Heart left ventricle (tissue), 16 donors: ENCODE measurements around the gene SFXN4. TPM values are rescaled to one million over a fixed set of nuclear protein-coding genes. Genes with fewer than 3 reads are reported as not detected.
"Not testable (repeated sequence)": the region's sequence is repeated elsewhere in the genome, so short reads cannot be mapped to it uniquely, and the experiment has no call there.

ENCODE experiments used
- ATAC-seq, 4 donors: fragments of 200-7000 bp; cut with Tn5 transposase; one replicate each; pipeline ENCODE4 v1.9.1; 2020 to 2022; ENCODE audit warnings: moderate library complexity in 4 of 4, mild to moderate bottlenecking in 3 of 4, moderate number of reproducible peaks in 1 of 4
- DNase-seq, 5 donors: peaks; one replicate each; pipeline ENCODE4 v3.0.0-alpha.2; 2020
- H3K27ac ChIP-seq, 12 donors: fragments of 200-600 bp; sonication (generic) in 4 of 12; one replicate each; pipeline versions ENCODE4 v1.5.0 to v1.8.0; 2016 to 2022; ENCODE audit warnings: mild to moderate bottlenecking in 2 of 12
- H3K27me3 ChIP-seq, 9 donors: fragments of 200-600 bp; sonication (generic) in 2 of 9; one replicate each; pipeline versions ENCODE4 v1.5.1 to v1.8.0; 2016 to 2022; ENCODE audit warnings: mild to moderate bottlenecking in 3 of 9
- H3K36me3 ChIP-seq, 9 donors: fragments of 200-600 bp; sonication (generic) in 2 of 9; one replicate each; pipeline versions ENCODE4 v1.5.0 to v1.8.0; 2018 to 2022; ENCODE audit warnings: mild to moderate bottlenecking in 2 of 9
- H3K4me1 ChIP-seq, 12 donors: fragments of 200-600 bp; sonication (generic) in 4 of 12; one replicate each; pipeline versions ENCODE4 v1.5.0 to v1.8.0; 2016 to 2022; ENCODE audit warnings: mild to moderate bottlenecking in 3 of 12
- H3K4me3 ChIP-seq, 12 donors: fragments of 200-600 bp; sonication (generic) in 4 of 12; one replicate each; pipeline versions ENCODE4 v1.5.0 to v1.8.0; 2017 to 2022; ENCODE audit warnings: mild to moderate bottlenecking in 9 of 12, moderate library complexity in 4 of 12
- H3K9me3 ChIP-seq, 12 donors: fragments of 200-600 bp; sonication (generic) in 4 of 12; one replicate each; pipeline versions ENCODE4 v1.5.0 to v1.8.0; 2016 to 2022; ENCODE audit warnings: mild to moderate bottlenecking in 1 of 12
- POLR2A ChIP-seq, 2 donors: fragments of 450-650 bp; IDR thresholded peaks; one replicate each; pipeline ENCODE4 v1.6.1; 2017; ENCODE audit warnings: antibody characterized with exemption in 2 of 2, mild to moderate bottlenecking in 2 of 2, moderate library complexity in 2 of 2
- WGBS, 4 donors: extraction: QIAGEN DNeasy Blood & Tissue Kit in 2 of 4; methylation state at CpG; one replicate each; pipeline versions ENCODE4 v1.1.5 to v1.1.7; 2013 to 2018; 5-methylcytosine and 5-hydroxymethylcytosine counted together
- intact Hi-C, 10 donors: fragments of 100-400 bp; cut with DNase I; formaldehyde crosslinking; loops; one replicate each; pipeline versions ENCODE4 v1.11.1 to v1.14.2; 2022
- polyA plus RNA-seq, 2 donors: library from polyadenylated mRNA; stranded (reverse); fragments of 200-250 nt; gene quantifications; one replicate each; pipeline ENCODE4 v1.2.3, GENCODE V29; 2013
- total RNA-seq, 9 donors: library from RNA; depleted of rRNA in 2 of 9; stranded (reverse); fragments of >200 nt in 2 of 9; fragmentation: NEBNext Ultra II Directional in 3 of 9; extraction: Animal tissue kit (Norgen Biotek cat#: 25700) in 3 of 9; gene quantifications; one replicate each; pipeline versions ENCODE4 v1.1.0 to v1.2.4, GENCODE V29; 2016 to 2023
- TF ChIP-seq, protein P1 (sequence below), 12 donors: fragments of 200-600 bp; sonication (generic) in 4 of 12; IDR thresholded peaks; one replicate each; pipeline versions ENCODE4 v1.5.0 to v1.8.0; 2018 to 2022; ENCODE audit warnings: antibody characterized with exemption in 12 of 12, mild to moderate bottlenecking in 5 of 12
- donor health status: ischemic (EF 13 %, LVEDD 7.1; RV severe dilation, severe dysfunction).
- donor health status: healthy with polysubstance abuse.
- donor health status: DM: no; HTN: yes; CAD: no.
- donor health status: DM: no; HTN: no; CAD: no.
- donor health status: ischemic (EF 25% LVEDD 6.9; RV normal size, moderate dysfunction).
- donor health status: ischemic (EF 25% LVEDD 5.7; RV mildly dilated, moderate dysfunction).
- donor health status: healthy.
- donor health status: DM: yes; HTN: yes; CAD: no.
- donor health status: ischemic (EF 35%, LVEDD 5.7; RV mildly dilated, moderate dysfunction).
- donor health status: nonischemic (EF 11% LVEDD 7.7; RV severe dilation, severe dysfunction).
- donor health status: DM: yes; HTN: yes; CAD: no.
- donor health status: PGD.
- donor health status: ischemic (EF 29% LVEDD 5.4; RV normal size, mild dysfunction).
- donor health status: nonischemic (EF 23%, LVEDD 6.1; RV moderate dilation, normal function).

Gene SFXN4
- total and polyA plus RNA-seq, 11 donors = 33.2 to 68.5 (median 42.8) TPM

DNA sequence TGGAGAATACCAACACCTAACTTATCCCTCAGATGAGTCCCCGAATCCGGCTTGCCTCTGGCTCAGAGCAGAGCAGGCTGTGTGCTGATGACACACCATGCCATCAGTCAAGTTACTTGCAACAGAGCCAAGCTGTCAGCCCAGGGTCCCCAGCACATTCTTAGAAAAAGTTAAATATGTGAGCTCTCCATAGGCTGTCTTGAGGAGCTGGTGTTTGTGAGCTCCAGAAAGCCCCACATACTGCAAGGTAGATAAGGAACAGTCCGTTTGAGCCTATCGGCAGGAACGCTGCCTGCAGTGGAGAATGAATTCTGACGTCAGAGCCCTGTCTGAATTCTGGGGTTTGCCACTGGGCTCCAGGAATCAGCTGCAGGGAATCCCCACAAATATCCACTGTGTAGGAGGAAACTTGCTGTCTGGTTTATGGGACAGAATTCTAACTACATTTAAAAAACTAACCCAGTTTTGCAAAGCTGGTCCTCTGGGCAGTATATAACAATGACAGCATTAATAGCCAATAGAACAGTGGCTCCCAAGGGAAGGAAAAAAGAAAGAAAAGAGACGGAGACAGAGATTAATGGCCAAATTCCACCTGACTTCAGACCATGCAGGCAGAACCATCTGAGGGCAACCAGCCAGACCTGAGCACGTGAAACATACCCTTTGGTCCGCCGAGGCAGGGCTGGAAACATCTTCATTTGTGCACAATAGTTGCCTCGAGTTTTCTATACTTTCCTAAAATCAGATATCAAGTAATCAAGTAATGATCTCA lies 3.6 kb downstream of the SFXN4 start:
- ATAC-seq (no peak), DNase-seq (no peak)
- WGBS, 4 donors = 37 to 52% (median 50%) methylated on average over 11 of the region's 11 CpGs
- Histone ChIP-seq H3K4me1 (peaks cover 0 to 28% (median 15%) of the 10 kb centered on the region in 12 donors), H3K9me3 (no peaks in the 10 kb centered on the region), H3K27me3 (no peaks in the 10 kb centered on the region), H3K27ac (no peak overlapping the region), H3K4me3 (no peak overlapping the region), H3K36me3 (peaks cover 0 to 63% (median 44%) of the 10 kb centered on the region in 9 donors)
- TF ChIP-seq POLR2A (IDR thresholded peaks at IDR 0.05) = no peak
- TF ChIP-seq, protein P1, sequence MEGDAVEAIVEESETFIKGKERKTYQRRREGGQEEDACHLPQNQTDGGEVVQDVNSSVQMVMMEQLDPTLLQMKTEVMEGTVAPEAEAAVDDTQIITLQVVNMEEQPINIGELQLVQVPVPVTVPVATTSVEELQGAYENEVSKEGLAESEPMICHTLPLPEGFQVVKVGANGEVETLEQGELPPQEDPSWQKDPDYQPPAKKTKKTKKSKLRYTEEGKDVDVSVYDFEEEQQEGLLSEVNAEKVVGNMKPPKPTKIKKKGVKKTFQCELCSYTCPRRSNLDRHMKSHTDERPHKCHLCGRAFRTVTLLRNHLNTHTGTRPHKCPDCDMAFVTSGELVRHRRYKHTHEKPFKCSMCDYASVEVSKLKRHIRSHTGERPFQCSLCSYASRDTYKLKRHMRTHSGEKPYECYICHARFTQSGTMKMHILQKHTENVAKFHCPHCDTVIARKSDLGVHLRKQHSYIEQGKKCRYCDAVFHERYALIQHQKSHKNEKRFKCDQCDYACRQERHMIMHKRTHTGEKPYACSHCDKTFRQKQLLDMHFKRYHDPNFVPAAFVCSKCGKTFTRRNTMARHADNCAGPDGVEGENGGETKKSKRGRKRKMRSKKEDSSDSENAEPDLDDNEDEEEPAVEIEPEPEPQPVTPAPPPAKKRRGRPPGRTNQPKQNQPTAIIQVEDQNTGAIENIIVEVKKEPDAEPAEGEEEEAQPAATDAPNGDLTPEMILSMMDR (IDR thresholded peaks at IDR 0.05) = no peak
- intact Hi-C loops = loop anchor here in 1 of 10 donors (10.0 kb wide), 1 partner anchor 733 kb away; the partner anchor contains the start of gene SEC23IP

GRCh38 chr10:119159332-119159731 lies 6.2 kb downstream of the SFXN4 start:
- no peaks in the 10 kb centered on the region for H3K27me3 ChIP-seq
- TF ChIP-seq, protein P1 (IDR thresholded peaks at IDR 0.05) = no peak
- no peak for TF ChIP-seq POLR2A (IDR thresholded peaks at IDR 0.05)
- H3K4me3 ChIP-seq = no peak overlapping the region
- peak in 2 of 4 donors; percentile 14 to 40 for ATAC-seq
- intact Hi-C loops = no loop called here
- no peak for DNase-seq
- 66 to 72% (median 68%) methylated on average over 8 of the region's 8 CpGs for WGBS, 4 donors
- peaks cover 0 to 11% (median under 1%) of the 10 kb centered on the region in 12 donors for H3K4me1 ChIP-seq
- no peak overlapping the region for H3K27ac ChIP-seq
- H3K36me3 ChIP-seq = peaks cover 0 to 87% (median 70%) of the 10 kb centered on the region in 9 donors
- H3K9me3 ChIP-seq = no peaks in the 10 kb centered on the region

GRCh38 chr10:119153661-119154060 lies 11.9 kb downstream of the SFXN4 start:
- DNase-seq (no peak), ATAC-seq (no peak)
- Histone ChIP-seq H3K36me3 (peaks cover 0 to 100% (median 90%) of the 10 kb centered on the region in 9 donors), H3K4me1 (no peaks in the 10 kb centered on the region), H3K27me3 (no peaks in the 10 kb centered on the region), H3K27ac (no peak overlapping the region), H3K4me3 (no peak overlapping the region), H3K9me3 (no peaks in the 10 kb centered on the region)
- 90 to 97% (median 93%) methylated on average over 12 of the region's 12 CpGs for WGBS, 4 donors
- intact Hi-C loops = no loop called here
- TF ChIP-seq, protein P1 (IDR thresholded peaks at IDR 0.05) = no peak
- no peak for TF ChIP-seq POLR2A (IDR thresholded peaks at IDR 0.05)

GRCh38 chr10:119153041-119153440 lies 12.5 kb downstream of the SFXN4 start:
- no peaks in the 10 kb centered on the region for H3K27me3 ChIP-seq
- no peak for DNase-seq
- ATAC-seq = no peak
- intact Hi-C loops = no loop called here
- H3K4me1 ChIP-seq = no peaks in the 10 kb centered on the region
- H3K9me3 ChIP-seq = no peaks in the 10 kb centered on the region
- no peak overlapping the region for H3K27ac ChIP-seq
- H3K4me3 ChIP-seq = no peak overlapping the region
- 76 to 84% (median 81%) methylated on average over 5 of the region's 5 CpGs for WGBS, 4 donors
- TF ChIP-seq, protein P1 (IDR thresholded peaks at IDR 0.05) = no peak
- no peak for TF ChIP-seq POLR2A (IDR thresholded peaks at IDR 0.05)
- peaks cover 0 to 100% (median 91%) of the 10 kb centered on the region in 9 donors for H3K36me3 ChIP-seq

DNA sequence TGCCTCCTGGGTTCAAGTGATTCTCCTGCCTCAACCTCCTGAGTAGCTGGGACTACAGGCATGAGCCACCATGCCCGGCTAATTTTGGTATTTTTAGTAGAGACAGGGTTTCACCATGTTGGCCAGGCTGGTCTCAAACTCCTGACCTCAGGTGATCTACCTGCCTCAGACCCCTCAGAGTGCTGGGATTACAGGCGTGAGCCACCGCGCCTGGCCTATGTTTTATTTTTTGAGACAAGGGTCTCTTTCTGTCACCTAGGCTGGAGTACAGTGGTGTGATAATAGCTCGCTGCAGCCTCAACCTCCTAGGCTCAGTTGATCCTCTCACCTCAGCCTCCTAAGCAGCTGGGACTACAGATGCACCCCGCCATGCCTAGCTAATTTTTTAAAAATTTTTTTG lies 13.9 kb downstream of the SFXN4 start:
- peaks cover 0 to 100% (median 91%) of the 10 kb centered on the region in 9 donors for H3K36me3 ChIP-seq
- H3K27me3 ChIP-seq, intact Hi-C loops, H3K9me3 ChIP-seq, H3K27ac ChIP-seq, ATAC-seq, H3K4me3 ChIP-seq, DNase-seq, H3K4me1 ChIP-seq: not testable (repeated sequence)
- WGBS, 4 donors = 90 to 98% (median 97%) methylated on average over 6 of the region's 6 CpGs
